ENCODE measurements around the gene AK1. TPM values are rescaled to one million over a fixed set of nuclear protein-coding genes. Genes with fewer than 3 reads are reported as not detected.

Gene AK1
- total RNA-seq, 1 experiment from 2014 or later, result 35.8 TPM

DNA sequence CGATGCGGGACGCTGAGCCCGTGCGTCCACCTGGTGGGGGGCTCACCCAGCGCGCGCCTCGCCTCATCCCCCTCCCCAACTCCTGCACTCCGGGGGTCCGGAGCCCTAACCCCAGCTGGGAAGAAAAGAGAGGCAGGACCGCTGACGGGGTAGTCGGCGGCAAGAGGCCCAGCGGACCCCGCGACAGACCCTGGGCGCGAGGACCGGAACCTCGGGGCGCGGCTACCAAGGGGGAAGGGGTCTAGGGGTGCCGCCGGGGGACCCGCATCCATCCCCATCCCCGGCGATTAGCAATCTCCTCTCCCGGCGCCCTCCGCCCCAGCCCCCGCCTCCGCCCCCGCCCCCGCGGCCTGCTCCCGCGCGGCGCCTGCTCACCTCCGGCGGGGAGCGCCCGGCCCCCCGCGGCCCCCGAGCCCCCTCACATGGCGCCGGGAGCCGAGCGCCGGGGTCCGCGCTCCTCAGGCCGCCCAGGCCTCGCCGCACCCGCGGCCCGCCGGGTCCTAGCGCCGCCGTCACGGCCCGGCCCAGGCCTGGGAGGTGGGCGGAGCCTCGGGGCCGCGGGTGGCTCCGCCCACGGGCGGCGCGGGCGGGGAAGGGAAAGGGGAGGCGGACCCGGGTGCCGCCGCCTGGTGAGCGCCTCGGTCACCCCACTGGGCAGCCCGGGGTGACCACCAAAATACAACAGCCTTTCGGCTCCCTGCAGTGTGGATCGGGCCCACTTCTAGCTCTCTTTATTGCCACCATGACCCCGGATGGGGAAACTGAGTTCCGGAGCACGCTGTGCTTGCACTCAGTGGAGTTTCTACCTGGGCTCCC, 21.9 kb upstream of the AK1 start, which contains the start of gene ST6GALNAC6:
Gene ST6GALNAC6 (minus strand): TSS at position 476 of the 816 bp plus-strand sequence. CDS start 1,622 bp downstream, outside the sequence.
- Histone ChIP-seq H3K9me3 (ENCODE audit: low read depth, low read length, poor library complexity, severe bottlenecking) (peaks cover 7% of the 10 kb centered on the region), H3K4me3 (ENCODE audit: low read depth, low read length, poor library complexity, severe bottlenecking) (peak within 1 kb of the TSS; percentile 96), H3K4me1 (ENCODE audit: insufficient read depth, low read length, poor library complexity, severe bottlenecking) (peaks cover 9% of the 10 kb centered on the region), H3K36me3 (ENCODE audit: insufficient read depth, low read length, poor library complexity, severe bottlenecking) (peaks cover 26% of the 10 kb centered on the region), H3K27ac (ENCODE audit: low read depth, low read length, poor library complexity, severe bottlenecking) (peak within 1 kb of the TSS; percentile 85), H3K27me3 (replicated peaks; ENCODE audit: insufficient read depth, low read depth, low read length, poor library complexity) (no peaks in the 10 kb centered on the region)
- DNase-seq (ENCODE audit: low spot score), result peak; percentile 85
- CTCF ChIA-PET, result no interaction called here
- POLR2A ChIA-PET (ENCODE audit: low non-redundant PET), result no interaction called here
- TF ChIP-seq, protein P1, sequence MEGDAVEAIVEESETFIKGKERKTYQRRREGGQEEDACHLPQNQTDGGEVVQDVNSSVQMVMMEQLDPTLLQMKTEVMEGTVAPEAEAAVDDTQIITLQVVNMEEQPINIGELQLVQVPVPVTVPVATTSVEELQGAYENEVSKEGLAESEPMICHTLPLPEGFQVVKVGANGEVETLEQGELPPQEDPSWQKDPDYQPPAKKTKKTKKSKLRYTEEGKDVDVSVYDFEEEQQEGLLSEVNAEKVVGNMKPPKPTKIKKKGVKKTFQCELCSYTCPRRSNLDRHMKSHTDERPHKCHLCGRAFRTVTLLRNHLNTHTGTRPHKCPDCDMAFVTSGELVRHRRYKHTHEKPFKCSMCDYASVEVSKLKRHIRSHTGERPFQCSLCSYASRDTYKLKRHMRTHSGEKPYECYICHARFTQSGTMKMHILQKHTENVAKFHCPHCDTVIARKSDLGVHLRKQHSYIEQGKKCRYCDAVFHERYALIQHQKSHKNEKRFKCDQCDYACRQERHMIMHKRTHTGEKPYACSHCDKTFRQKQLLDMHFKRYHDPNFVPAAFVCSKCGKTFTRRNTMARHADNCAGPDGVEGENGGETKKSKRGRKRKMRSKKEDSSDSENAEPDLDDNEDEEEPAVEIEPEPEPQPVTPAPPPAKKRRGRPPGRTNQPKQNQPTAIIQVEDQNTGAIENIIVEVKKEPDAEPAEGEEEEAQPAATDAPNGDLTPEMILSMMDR (conservative IDR thresholded peaks at IDR 0.05; ENCODE audit: low read depth, low read length), result no peak
- intact Hi-C loops (cut with micrococcal nuclease; ENCODE audit: unreplicated experiment), result no loop called here
- BruUV-seq (replicated peaks), result no TSS peak

DNA sequence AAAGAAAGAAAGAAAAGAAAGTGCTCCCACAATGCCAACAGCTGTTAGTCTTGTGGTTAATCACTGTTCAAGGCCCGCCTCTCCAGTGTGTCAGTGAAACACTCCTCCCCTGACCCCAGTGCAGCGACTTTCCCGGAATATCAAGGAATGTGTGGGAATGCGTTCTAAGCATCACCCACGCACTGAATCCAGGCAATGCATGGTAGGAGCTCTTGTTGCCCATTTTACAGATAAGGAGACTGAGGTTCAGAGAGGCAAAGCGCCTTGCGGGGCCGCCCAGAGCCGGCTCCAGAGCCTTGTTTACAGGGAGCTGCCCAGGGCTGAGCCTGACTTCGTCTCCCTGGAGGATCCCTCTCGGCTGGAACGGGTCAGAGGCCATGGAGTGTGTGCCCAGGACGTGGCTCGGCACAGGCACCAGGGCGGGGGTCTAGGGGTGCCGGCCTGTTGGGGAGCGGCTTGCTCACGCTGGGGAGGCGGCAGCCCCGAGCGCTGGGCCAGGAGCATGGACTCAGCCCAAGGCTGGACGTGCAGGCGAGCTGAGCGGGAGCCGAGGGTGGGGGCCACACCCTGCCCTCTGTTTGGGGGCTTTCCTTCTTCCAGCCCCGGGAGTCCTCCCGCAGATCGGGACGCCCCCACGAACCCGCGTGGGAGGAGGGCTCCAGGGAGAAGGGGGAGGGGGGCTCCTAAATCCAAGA, 21.1 kb upstream of the AK1 start:
- H3K36me3 ChIP-seq (ENCODE audit: insufficient read depth, low read length, poor library complexity, severe bottlenecking), result peaks cover 34% of the 10 kb centered on the region
- peak overlapping the region; percentile 96 for H3K4me3 ChIP-seq (ENCODE audit: low read depth, low read length, poor library complexity, severe bottlenecking)
- CTCF ChIA-PET, result no interaction called here
- intact Hi-C loops (cut with micrococcal nuclease; ENCODE audit: unreplicated experiment), result no loop called here
- POLR2A ChIA-PET (ENCODE audit: low non-redundant PET), result no interaction called here
- DNase-seq (ENCODE audit: low spot score), result peak; percentile 47
- H3K4me1 ChIP-seq (ENCODE audit: insufficient read depth, low read length, poor library complexity, severe bottlenecking), result peaks cover 9% of the 10 kb centered on the region
- peak overlapping the region; percentile 85 for H3K27ac ChIP-seq (ENCODE audit: low read depth, low read length, poor library complexity, severe bottlenecking)
- peaks cover 7% of the 10 kb centered on the region for H3K9me3 ChIP-seq (ENCODE audit: low read depth, low read length, poor library complexity, severe bottlenecking)
- BruUV-seq (replicated peaks), result no TSS peak
- no peaks in the 10 kb centered on the region for H3K27me3 ChIP-seq (replicated peaks; ENCODE audit: insufficient read depth, low read depth, low read length, poor library complexity)
- TF ChIP-seq, protein P1 (conservative IDR thresholded peaks at IDR 0.05; ENCODE audit: low read depth, low read length), result no peak
- no peak for TF ChIP-seq EZH2 (IDR thresholded peaks at IDR 0.05; ENCODE audit: borderline replicate concordance, low read depth, low read length, poor library complexity, severe bottlenecking)

DNA sequence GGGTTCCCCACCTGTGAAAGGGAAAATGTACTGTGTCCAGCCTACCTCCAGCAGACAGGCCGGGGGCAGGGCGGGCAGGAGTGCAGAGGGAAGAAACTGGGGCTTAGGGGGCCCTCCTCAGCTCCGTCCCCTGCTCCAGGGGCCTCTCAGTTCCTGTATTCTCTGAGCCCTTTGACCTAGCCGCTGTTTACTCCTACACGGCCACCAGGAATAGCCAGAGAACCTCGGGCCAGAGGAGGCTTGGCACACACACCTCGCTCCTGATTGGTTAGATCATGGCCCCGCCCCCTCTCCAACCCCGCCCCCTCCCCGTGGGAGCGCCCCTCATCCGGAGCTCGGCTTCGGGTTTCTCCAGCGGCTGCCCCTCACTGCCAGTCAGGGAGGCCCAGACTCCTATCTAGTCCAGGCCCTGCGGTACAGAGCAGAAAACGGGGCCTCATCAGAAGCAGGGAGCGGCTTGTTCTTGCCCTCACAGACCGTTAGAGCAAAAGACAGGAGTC, 19.8 kb upstream of the AK1 start:
- Histone ChIP-seq H3K4me3 (ENCODE audit: low read depth, low read length, poor library complexity, severe bottlenecking) (no peak overlapping the region), H3K9me3 (ENCODE audit: low read depth, low read length, poor library complexity, severe bottlenecking) (peaks cover 15% of the 10 kb centered on the region), H3K27ac (ENCODE audit: low read depth, low read length, poor library complexity, severe bottlenecking) (peak overlapping the region; percentile 59), H3K36me3 (ENCODE audit: insufficient read depth, low read length, poor library complexity, severe bottlenecking) (peaks cover 47% of the 10 kb centered on the region), H3K27me3 (replicated peaks; ENCODE audit: insufficient read depth, low read depth, low read length, poor library complexity) (no peaks in the 10 kb centered on the region), H3K4me1 (ENCODE audit: insufficient read depth, low read length, poor library complexity, severe bottlenecking) (peaks cover 9% of the 10 kb centered on the region)
- DNase-seq (ENCODE audit: low spot score), result peak; percentile 82
- CTCF ChIA-PET, result interaction anchor here (0.6 kb wide), 2 partner anchors 27 to 524 kb away, joined by 7 to 9 read pairs; partner anchors contain the start of gene CERCAM
- POLR2A ChIA-PET (ENCODE audit: low non-redundant PET), result interaction anchor here (0.6 kb wide), 1 partner anchor 170 kb away, joined by 10 read pairs; no protein-coding TSS in a partner anchor
- intact Hi-C loops (cut with micrococcal nuclease; ENCODE audit: unreplicated experiment), result no loop called here
- TF ChIP-seq, protein P1 (conservative IDR thresholded peaks at IDR 0.05; ENCODE audit: low read depth, low read length), result no peak
- TF ChIP-seq EZH2 (IDR thresholded peaks at IDR 0.05; ENCODE audit: borderline replicate concordance, low read depth, low read length, poor library complexity, severe bottlenecking), result no peak
- BruUV-seq (replicated peaks), result no TSS peak
